GM18870 (cell line): ENCODE data around the gene LASP1.

ENCODE experiments used
- ATAC-seq: cut with Tn5 transposase; IDR thresholded peaks from one replicate; pipeline ENCODE4 v1.9.1; 2021; ENCODE audit warnings: moderate library complexity; ENCODE audit not compliant: unreplicated experiment

LASP1 gene

GRCh38 chr17:38868817-38869525, 887 bp upstream of the LASP1 start:
- peak; percentile 51 for ATAC-seq

DNA sequence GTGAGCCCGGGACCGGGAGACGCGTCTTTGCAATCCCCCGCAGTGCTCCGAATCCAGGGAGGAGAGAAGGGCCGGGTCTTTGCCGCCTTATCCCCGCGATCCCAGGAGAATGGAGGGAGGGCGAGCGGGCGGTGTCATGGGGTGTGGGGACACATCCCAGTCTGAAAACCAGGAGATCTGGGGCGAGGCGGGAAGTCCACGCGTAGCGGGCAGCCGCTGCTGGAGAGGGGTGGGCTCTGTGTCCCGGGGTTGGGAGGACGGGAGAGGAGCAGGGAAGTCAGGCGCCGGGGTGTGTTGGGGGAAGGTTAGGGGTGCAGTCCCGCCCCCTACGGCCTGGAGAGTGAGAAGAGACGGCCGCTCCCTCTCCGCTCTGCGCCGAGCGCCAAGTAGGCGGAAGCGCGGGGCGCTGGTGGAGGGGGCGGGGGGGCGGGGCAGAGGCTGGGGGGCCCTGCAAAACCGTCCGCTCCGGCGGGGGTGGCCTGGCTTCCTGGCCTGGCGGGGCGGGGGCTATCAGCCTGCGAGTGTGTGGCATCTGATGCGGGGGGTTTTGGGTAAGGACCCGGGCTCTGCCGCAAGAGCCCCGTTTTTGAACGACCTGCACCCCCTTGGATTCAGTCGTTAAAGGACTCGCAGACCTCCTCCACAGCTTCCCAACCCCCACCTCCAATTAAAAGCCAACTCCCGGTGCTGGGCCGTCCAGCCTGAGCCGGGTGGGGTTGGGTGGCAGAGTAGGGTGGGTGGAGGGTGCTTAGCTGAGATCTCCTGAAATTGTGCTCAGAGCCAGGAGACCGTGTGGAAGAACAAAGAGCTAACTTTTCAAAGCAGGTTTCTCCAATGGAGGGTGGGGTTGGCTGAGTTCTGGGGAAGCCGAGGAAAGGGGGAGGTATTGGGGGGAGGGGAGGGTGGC, 654 bp downstream of the LASP1 start:
- ATAC-seq: no peak

GRCh38 chr17:38871247-38872015, 1.6 kb downstream of the LASP1 start:
- no peak for ATAC-seq

- no peak for ATAC-seq
Measured at GRCh38 chr17:38872027-38872511, 2.2 kb downstream of the LASP1 start.

GRCh38 chr17:38872671-38873385, 3.0 kb downstream of the LASP1 start:
- no peak for ATAC-seq

- ATAC-seq: no peak
Measured at GRCh38 chr17:38873640-38874380, 4.0 kb downstream of the LASP1 start.

DNA sequence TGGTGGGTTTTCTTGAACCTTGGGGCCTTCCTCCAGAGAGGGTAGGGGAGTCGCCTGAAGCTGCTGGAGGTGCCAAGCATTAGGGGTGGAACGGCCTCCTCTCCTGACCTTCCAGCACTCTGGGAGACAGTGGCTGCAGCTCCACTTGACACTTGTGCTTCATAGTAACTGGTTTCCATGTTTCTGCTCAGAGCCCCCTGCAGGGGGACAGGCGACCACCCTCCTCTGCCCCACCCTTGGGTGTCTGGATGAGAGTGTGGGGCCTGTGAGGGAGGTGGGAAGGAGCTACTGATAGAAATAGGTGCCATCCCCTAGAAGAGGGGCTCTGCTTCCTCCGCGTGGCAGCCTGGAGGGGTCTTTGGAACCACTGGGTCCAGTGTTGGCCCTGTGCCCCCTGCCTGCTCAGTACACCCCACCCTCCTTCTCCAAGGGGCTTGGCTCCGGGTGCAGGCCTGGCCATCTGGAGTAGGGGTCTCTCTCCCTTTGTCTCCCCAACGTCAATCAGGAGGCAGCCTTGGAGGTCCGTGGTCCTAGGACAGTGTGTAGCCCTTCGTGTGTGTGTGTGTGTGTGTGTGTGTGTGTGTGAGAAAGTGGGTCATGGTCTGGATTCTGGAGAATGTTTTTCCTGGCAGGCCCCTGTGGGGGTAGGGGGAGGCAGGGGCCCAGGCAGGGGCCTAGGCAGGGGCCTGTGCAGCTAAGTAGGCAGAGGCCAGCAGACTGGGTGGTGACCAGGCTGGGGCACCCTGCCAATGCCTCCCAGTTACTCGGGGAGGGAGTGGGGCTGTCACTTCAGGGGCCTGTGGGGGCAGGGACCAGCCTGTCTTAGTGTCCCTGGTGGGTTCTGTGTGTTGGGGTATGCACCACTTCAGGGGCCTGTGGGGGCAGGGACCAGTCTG, 4.9 kb downstream of the LASP1 start:
- ATAC-seq: no peak

DNA sequence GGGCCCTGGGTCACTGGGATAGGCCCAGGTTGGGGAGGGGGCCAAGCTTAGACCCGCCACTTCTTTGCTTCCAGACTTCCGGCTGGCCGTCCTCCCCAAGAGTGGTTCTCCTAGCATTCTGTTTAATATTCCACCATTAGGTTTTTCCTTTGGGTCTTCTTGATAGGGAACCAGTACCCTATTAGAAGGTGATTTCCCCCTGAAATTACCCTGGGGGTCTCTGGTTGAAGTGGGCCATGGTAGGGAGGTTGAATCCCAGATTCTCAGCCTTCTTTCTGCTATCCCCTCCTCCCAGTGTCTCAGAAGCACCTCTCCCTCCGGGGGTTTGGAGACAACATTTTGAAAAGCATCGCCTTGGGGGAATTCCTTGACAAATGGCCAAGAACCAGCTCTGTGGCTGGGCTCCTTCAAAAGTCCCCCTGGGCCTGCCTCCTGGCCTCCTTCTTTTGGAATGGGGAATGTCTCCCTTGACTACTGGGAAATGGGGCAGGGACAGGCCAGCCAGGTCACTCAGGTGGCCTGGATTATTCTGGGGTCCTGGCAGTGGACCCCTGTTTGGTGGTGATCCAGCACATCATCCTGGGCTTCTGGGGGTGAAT, 5.7 kb downstream of the LASP1 start:
- ATAC-seq: no peak

- ATAC-seq: no peak
Measured at GRCh38 chr17:38877130-38877851, 7.4 kb downstream of the LASP1 start.

- no peak for ATAC-seq
Measured at GRCh38 chr17:38879878-38880665, 10.2 kb downstream of the LASP1 start.

GRCh38 chr17:38881600-38882191, 11.8 kb downstream of the LASP1 start:
- no peak for ATAC-seq

- ATAC-seq: no peak
Measured at GRCh38 chr17:38882870-38883269, 13.0 kb downstream of the LASP1 start.

DNA sequence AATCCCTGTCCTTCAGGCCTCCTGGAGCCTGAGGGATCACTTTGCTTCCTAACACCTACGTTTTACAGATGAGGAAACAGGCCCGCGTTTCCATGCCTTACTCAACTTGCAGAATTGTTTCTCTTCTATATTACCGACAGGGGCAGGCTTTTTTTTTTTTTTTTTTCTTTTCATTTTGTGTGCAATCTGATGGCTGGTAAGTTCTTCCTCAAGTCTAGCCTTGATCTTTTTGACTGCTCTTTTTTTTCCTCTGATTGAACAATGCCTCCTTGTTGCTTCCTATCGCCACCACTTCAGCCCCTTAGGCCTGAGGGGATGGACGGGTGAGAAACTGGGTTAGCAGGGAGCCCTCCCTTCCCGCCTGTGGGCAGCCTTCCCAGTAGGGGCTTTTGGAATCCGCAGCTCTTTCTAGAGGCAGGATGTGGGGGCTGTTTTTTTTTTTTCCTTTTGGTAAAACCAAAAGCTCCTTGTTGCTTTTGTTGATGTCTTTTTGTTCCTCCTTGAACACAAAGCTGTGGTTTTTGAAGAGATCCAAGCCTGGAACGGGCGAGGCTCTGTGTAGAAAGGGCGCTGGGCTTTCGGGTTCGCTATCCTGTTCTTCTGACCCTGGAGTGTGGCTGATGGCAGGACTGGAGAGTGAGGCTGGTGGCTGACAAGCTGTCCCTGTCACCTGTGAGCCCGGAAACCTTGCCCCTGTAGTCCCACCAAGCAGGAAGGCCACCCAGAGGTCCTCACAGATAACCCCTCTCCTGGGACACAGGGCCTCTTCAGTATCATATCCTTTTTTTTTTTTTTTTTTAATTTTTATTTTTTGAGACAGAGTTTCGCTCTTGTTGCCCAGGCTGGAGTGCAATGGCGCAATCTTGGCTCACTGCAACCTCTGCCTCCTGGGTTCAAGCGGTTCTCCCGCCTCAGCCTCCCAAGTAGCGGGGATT, 14.0 kb downstream of the LASP1 start:
- ATAC-seq: no peak

- ATAC-seq: no peak
Measured at GRCh38 chr17:38885044-38885727, 15.3 kb downstream of the LASP1 start.
